Measurements from ENCODE around the gene IRGQ.

DNA sequence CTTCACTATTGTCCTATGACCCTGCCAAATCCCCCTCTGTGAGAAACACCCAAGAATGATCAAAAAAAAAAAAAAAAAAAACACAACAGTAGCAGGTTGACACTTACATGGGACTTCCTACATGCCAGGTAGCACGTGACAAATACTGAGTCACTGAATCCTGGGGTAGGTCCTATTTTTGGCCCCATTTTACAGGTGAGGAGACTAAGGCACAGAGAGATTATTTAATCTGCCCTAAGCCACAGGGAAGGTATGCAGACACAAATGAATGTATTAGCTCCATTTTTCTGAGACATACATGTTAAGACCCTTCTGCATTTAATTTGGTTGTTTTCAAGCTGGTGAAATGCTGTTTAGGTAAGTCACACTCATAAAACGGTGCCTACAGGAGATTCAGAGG, 47.2 kb downstream of the IRGQ start:
- TF ChIP-seq, protein P1, sequence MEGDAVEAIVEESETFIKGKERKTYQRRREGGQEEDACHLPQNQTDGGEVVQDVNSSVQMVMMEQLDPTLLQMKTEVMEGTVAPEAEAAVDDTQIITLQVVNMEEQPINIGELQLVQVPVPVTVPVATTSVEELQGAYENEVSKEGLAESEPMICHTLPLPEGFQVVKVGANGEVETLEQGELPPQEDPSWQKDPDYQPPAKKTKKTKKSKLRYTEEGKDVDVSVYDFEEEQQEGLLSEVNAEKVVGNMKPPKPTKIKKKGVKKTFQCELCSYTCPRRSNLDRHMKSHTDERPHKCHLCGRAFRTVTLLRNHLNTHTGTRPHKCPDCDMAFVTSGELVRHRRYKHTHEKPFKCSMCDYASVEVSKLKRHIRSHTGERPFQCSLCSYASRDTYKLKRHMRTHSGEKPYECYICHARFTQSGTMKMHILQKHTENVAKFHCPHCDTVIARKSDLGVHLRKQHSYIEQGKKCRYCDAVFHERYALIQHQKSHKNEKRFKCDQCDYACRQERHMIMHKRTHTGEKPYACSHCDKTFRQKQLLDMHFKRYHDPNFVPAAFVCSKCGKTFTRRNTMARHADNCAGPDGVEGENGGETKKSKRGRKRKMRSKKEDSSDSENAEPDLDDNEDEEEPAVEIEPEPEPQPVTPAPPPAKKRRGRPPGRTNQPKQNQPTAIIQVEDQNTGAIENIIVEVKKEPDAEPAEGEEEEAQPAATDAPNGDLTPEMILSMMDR (conservative IDR thresholded peaks at IDR 0.05), result no peak
- TF ChIP-seq EZH2 (IDR thresholded peaks at IDR 0.05; ENCODE audit: low read depth), result no peak

Data from PC-9 (cell line).